ENCODE results near the gene SSR2. TPM values are rescaled to one million over a fixed set of nuclear protein-coding genes. Genes with fewer than 3 reads are reported as not detected.
A peak's percentile ranks its signal among the peaks of the same experiment; 100 is the strongest.
"Not testable (repeated sequence)": the region's sequence is repeated elsewhere in the genome, so short reads cannot be mapped to it uniquely, and the experiment has no call there.

The SSR2 gene
- total RNA-seq, 6 experiments from 2014 or later: 59.5 to 227 (median 103) TPM

- Histone ChIP-seq H3K4me3 (no peak overlapping the region), H3K4me1 (no peaks in the 10 kb centered on the region), H3K27me3 (no peaks in the 10 kb centered on the region), H3K9me3 (no peaks in the 10 kb centered on the region), H3K36me3 (peaks cover 0 to 20% (median 2%) of the 10 kb centered on the region in 4 donors), H3K27ac (no peak overlapping the region)
- ATAC-seq (no peak), DNase-seq (no peak)
- 78% methylated on average over 3 of the region's 3 CpGs for WGBS (ENCODE audit: insufficient coverage, low coverage, low lambda C conversion rate, missing lambda C conversion rate)
- intact Hi-C loops (cut with DNase I): no loop called here
- TF ChIP-seq POLR2A (IDR thresholded peaks at IDR 0.05): no peak
- no peak for TF ChIP-seq CTCF (IDR thresholded peaks at IDR 0.05)
Measured at GRCh38 chr1:156048663-156049258, 28.0 kb upstream of the SSR2 start.

GRCh38 chr1:156045076-156045475 lies 24.3 kb upstream of the SSR2 start:
- Histone ChIP-seq H3K4me3 (no peak overlapping the region), H3K36me3 (peaks cover 0 to 29% (median 6%) of the 10 kb centered on the region in 4 donors), H3K27me3 (no peaks in the 10 kb centered on the region), H3K9me3 (no peaks in the 10 kb centered on the region), H3K4me1 (no peaks in the 10 kb centered on the region), H3K27ac (no peak overlapping the region)
- intact Hi-C loops (cut with DNase I): no loop called here
- ATAC-seq (no peak), DNase-seq (no peak)
- TF ChIP-seq CTCF (IDR thresholded peaks at IDR 0.05): no peak
- no peak for TF ChIP-seq POLR2A (IDR thresholded peaks at IDR 0.05)
- WGBS (ENCODE audit: insufficient coverage, low coverage, low lambda C conversion rate, missing lambda C conversion rate): 73% methylated on average over 4 of the region's 4 CpGs

- intact Hi-C loops (cut with DNase I): no loop called here
- no peaks in the 10 kb centered on the region for H3K4me1 ChIP-seq
- WGBS (ENCODE audit: insufficient coverage, low coverage, low lambda C conversion rate, missing lambda C conversion rate): 75% methylated on average over 2 of the region's 3 CpGs
- H3K27me3 ChIP-seq: no peaks in the 10 kb centered on the region
- H3K9me3 ChIP-seq: no peaks in the 10 kb centered on the region
- no peak overlapping the region for H3K27ac ChIP-seq
- H3K4me3 ChIP-seq: no peak overlapping the region
- ATAC-seq: no peak
- DNase-seq: no peak
- TF ChIP-seq CTCF (IDR thresholded peaks at IDR 0.05) (no peak), POLR2A (IDR thresholded peaks at IDR 0.05) (no peak)
- peaks cover 0 to 27% (median 6%) of the 10 kb centered on the region in 4 donors for H3K36me3 ChIP-seq
Measured at GRCh38 chr1:156042828-156043227, 22.1 kb upstream of the SSR2 start.

- peaks cover 0 to 17% (median 0%) of the 10 kb centered on the region in 4 donors for H3K36me3 ChIP-seq
- DNase-seq; H3K9me3 ChIP-seq; intact Hi-C loops (cut with DNase I); H3K27me3 ChIP-seq; H3K27ac ChIP-seq; H3K4me1 ChIP-seq; ATAC-seq; H3K4me3 ChIP-seq: not testable (repeated sequence)
- 97% methylated on average over 3 of the region's 4 CpGs for WGBS (ENCODE audit: insufficient coverage, low coverage, low lambda C conversion rate, missing lambda C conversion rate)
Measured at GRCh38 chr1:156034991-156035390, 14.2 kb upstream of the SSR2 start.

- H3K36me3 ChIP-seq: peaks cover 0 to 13% (median 0%) of the 10 kb centered on the region in 4 donors
- 87% methylated on average over 4 of the region's 6 CpGs for WGBS (ENCODE audit: insufficient coverage, low coverage, low lambda C conversion rate, missing lambda C conversion rate)
Measured at GRCh38 chr1:156033011-156033410, 12.3 kb upstream of the SSR2 start.

More at GRCh38 chr1:156033011-156033410, 12.3 kb upstream of the SSR2 start:
- no peak for TF ChIP-seq POLR2A (IDR thresholded peaks at IDR 0.05)
- no peak for TF ChIP-seq CTCF (IDR thresholded peaks at IDR 0.05)
- H3K4me1 ChIP-seq: no peaks in the 10 kb centered on the region
- H3K27me3 ChIP-seq: no peaks in the 10 kb centered on the region
- no peaks in the 10 kb centered on the region for H3K9me3 ChIP-seq
- intact Hi-C loops (cut with DNase I): no loop called here
- H3K4me3 ChIP-seq: no peak overlapping the region
- DNase-seq (no peak), ATAC-seq (peak; percentile 37 to 71 (median 48))
- H3K27ac ChIP-seq: no peak overlapping the region
